Left lobe of liver (tissue), 2 donors: ENCODE results near the gene TRIM29. TPM values are rescaled to one million over a fixed set of nuclear protein-coding genes. Genes with fewer than 3 reads are reported as not detected.
"Not testable (repeated sequence)": the region's sequence is repeated elsewhere in the genome, so short reads cannot be mapped to it uniquely, and the experiment has no call there.

Source experiments
- ATAC-seq: fragments of 200-7000 bp; cut with Tn5 transposase; one replicate; pipeline ENCODE4 v1.9.1; 2020; ENCODE audit warnings: mild to moderate bottlenecking, moderate library complexity
- DNase-seq: peaks from one replicate; pipeline ENCODE4 v3.0.0-alpha.2; 2020; ENCODE audit warnings: low spot score
- total RNA-seq: library from RNA; stranded (reverse); gene quantifications from one replicate; pipeline ENCODE4 v1.2.1, GENCODE V29; 2021
- donor health status: DM: no; HTN: no; CAD: no; lungs with moderate emphysema.
- donor health status: DM: no; HTN: yes; CAD: no.

The TRIM29 gene
- 2.3 TPM for total RNA-seq

- DNase-seq, result peak; percentile 44
- ATAC-seq, result no peak
These were observed at the start of gene TRIM29 for GRCh38 chr11:120137611-120138521. Gene TRIM29, minus strand, starts transcription at chr11:120138113. Its CDS starts 82 bp downstream, at chr11:120138031.

DNA sequence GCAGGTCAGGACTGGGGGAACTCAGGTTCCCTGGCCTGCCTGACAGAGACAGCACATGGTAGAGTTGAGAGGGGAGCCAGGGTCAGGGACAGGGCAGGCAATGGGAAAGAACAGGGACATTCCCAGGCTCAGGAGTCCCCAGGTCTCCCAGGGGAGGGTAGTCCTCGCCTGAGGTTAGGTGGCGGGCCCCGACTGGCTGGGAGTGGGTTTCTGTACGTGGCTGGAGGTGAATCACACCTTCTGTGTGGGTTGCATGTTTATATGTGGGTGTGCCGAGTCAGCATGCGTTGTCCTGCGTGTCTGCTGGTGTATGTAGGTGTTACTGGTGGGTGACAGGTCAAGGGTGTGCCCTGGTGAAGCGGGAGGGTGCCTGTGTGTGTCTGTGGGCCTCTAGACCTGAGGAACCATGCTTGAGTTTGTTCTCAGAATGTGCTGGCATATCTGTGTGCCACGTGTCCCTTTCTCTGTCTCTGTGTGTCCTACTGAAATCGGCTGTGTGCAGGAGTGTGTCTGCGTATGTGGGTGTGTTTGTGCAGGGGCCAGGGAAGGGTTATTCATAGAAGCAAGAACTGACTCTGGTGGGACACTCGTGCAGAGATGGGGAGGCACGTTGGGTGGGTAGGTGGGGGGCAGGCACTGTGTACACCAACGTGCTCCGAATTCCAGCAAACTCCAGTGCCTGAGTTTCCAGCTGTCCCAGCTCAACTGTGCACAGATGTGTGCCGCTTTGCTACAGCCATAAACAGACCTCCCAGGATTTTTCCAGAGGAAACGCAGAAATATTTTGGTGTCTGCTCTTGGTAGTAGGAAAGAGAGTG lies 49.1 kb upstream of the TRIM29 start:
- ATAC-seq (peak; percentile 40), DNase-seq (peak; percentile 66)

DNA sequence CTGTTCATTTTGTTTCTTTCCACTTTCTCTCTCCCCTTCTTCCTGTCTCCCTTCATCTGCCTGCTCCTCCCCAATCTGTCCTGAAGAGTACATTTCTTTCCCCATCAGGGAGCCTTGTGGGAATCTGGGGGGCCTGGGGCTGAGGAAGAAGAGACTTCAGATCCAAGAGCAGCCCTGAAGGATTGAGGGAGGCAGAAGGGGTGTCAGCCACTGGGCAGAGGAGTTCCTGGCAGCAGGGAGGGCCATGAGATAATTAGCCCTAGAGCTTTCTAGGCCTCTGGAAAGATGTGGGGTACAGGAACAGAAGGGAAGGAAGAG lies 48.5 kb upstream of the TRIM29 start:
- DNase-seq (no peak), ATAC-seq (no peak)

GRCh38 chr11:120185706-120186455 lies 48.0 kb upstream of the TRIM29 start:
- ATAC-seq, result no peak

DNA sequence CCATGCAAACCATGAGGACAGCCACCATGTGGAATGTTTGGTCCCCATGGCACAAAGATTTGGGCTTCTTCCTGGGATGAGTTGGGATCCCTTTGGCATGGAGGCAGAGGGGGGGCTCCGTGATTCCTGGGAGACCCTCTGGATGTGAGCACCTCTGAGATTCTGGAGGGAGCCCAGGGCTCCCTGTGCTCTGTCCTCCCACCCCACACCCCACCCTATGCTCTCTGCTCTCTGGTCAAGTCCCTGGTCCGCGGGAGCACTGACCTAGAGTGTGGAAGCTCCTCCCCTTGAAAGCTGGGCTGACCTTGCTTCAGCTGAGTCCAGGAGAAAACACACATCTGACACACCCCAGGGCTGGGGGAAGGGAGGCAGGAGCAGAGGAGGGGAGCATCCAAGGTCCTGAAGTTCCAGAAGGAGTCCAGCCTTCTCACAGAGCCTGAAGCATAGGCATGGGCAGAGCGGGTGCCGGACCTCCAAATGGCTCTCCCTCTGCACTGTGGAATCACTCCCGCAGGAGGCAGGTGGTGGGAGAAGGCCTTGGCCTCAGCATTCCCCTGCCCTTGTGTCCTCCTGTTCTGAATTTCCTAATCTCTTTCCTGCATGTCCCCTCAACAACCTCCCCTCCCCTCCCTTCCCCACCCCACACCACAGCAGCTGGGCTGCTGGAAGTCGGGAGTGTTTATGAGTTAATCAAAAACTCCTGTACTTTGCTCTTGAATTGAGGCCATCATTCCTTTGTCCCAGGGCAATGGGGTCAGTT lies 47.2 kb upstream of the TRIM29 start:
- DNase-seq (peak; percentile 95), ATAC-seq (peak; percentile 73)

More at GRCh38 chr11:120185706-120186455, 48.0 kb upstream of the TRIM29 start:
- peak; percentile 34 for DNase-seq

GRCh38 chr11:120184371-120184945 lies 46.5 kb upstream of the TRIM29 start:
- ATAC-seq, result peak; percentile 7
- DNase-seq, result peak; percentile 62

- peak; percentile 46 for DNase-seq
- ATAC-seq, result no peak
These were observed 45.8 kb upstream of the TRIM29 start for GRCh38 chr11:120183701-120184141.

DNA sequence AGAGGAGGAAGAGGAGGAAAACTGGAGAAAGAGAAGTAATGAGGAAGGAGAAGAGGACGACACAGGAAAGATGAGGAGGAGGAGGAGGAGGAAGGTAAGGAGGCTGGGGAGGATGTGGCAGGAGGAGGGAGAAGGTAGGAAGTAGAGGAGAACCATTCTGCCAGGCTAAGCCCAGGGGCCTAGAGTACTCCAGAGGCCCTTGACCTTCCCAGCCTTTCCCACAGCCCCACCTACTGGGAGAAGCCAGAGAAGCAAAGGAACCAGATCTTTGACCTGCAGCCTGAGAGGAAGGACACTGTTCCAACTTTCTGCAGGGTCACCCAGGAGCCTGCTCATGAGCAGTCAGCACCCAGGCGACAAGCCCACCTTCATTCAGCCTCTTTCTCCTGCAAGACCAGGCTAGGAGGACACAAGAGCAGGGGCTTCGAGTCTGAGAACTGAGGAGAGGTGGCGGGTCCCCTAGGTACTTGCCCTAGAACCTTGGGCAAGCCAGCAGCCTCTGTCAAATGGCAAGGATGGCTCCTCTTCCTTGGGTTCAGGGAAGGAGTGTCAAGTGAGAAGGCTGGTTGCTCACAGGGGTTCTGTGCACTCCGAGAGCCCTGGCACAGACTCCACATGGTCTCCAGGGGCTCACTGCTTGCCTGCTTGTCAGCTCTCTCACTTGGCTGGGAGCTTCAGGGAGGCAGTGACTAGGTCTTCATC lies 45.0 kb upstream of the TRIM29 start:
- ATAC-seq (peak; percentile 61), DNase-seq (peak; percentile 85)

DNA sequence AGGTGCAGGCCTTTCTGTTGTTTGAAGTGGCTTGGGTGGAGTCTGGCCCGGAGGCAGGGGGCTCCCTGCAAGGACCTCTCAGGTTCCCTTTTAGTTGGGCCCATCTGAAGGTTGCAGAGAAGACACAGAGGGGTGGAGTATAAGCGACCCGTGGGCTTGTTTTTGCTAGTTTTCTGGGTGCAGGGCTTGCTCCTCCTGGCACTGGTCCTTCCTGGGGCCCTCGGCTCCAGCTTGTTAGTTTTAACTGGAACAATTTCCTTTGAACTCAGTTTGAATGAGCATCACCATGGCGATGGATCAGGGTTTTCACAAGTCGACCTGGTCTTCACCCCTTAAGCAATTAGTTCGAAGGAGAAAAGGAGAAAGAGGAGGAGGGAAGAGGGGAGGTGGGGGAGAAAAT lies 44.5 kb upstream of the TRIM29 start:
- ATAC-seq (no peak), DNase-seq (no peak)

GRCh38 chr11:120181376-120181975 lies 43.6 kb upstream of the TRIM29 start:
- DNase-seq (no peak), ATAC-seq (no peak)

DNA sequence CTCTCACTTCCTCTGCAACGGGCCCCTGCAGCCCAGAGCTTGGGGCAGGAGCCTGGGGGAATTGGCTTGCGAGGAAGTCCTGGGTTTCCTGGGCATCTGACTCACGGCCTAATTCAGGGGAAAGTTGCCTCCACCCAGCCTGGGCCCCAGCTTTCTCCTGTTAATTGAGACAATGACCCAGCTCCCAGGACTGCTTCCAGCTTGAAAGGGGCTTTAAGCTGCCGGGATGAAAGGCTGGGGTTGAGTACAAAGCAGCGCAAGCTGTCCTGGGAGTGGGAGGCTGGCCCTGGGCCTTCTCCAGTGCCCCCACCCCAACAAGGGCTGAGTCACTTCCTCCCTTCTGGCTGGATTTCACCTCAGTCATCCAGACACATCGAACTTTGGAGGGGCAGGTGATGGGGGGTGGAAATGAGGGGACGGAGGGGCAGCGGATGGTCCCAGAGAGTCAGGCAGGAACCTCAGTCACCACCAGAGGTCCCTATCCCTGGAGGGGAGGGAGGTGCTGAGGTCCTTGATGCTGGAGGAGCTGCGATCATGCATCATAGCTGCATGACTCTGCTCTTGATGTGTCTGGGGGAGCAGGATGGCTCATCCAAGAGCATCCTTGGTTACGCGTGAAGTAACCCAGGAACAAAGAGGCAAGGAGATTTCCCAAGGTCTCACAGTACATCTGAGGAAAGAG lies 42.8 kb upstream of the TRIM29 start:
- DNase-seq (peak; percentile 33), ATAC-seq (no peak)

GRCh38 chr11:120180063-120180462 lies 42.1 kb upstream of the TRIM29 start:
- ATAC-seq, DNase-seq: not testable (repeated sequence)

GRCh38 chr11:120179057-120179672 lies 41.3 kb upstream of the TRIM29 start:
- no peak for DNase-seq
- ATAC-seq, result no peak

GRCh38 chr11:120178561-120179056 lies 40.7 kb upstream of the TRIM29 start:
- ATAC-seq (no peak), DNase-seq (no peak)

DNA sequence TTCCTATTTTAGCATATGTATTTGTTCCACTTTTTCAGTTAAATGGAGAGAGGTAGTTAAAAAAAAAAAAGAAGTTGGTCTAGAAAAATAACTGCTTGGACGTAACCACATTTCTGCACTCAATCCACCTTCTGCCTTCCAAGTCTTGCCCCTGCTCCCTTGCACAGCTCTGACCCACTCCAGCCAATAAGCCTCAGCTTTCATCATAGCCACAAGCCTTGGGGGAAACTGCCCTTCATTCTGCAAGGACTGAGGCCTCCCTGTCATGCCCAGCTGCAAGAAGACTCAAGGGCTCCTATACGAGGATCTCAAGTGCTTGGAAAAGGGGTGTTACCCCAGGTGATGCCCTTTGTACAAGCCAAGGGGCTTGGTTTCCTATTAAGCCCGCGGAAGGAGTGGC lies 37.0 kb upstream of the TRIM29 start:
- ATAC-seq, result no peak

DNA sequence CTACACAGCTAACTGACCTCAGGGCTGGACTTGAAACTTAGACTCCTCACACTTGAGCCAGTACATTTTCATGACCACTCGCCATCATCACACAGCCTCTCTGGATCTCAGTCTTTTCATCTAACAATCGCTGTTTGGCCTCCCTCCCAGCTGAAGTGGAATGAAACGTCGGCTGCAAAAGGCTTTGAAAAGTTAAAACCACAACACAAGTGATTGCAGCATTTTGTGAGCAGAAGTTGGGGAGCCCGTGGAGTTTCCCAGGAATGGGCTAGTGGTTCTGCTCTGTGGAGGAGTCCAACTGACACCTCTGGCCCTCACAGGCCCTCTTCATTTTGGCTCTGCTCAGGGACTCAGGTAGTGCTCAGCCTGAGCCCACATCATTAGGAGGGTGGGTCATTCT lies 35.9 kb upstream of the TRIM29 start:
- ATAC-seq, result no peak
- no peak for DNase-seq

More for the DNA sequence above, 37.0 kb upstream of the TRIM29 start:
- no peak for DNase-seq

DNA sequence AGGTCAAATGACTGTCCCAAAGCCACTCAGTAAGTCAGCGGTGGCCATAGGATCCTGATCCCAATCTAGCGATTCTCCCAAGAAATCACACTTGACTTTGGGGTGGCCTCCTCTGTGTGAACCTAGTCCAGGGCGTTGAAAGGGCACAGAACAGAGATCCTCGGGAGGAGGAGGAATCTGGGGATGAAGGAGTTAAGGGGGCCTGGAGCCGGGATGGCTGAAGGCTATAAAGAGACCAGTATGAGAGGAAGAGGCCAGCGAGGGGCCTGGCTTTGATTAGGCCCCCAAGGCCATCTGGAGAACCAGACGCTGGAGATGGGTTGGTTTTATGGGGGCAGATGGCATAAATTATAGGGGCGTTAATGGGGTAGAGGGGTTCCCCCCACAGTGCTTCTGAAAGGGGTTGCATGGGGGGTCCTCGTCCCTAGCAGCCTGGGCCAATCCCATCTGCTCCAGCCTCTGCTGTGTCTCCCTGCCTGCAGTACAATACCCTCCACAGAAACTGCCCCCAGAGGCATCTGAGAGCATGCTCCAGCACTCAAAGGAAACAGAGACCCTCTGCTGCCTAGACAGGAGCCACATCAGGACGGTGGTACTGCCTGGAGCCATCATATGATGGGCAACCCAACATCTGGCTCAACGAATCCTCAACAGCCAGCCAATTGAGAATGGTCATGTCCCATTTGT lies 35.2 kb upstream of the TRIM29 start:
- DNase-seq, result no peak
- ATAC-seq, result no peak
